H1 (cell line): ENCODE measurements around the gene PAFAH1B1. TPM values are rescaled to one million over a fixed set of nuclear protein-coding genes. Genes with fewer than 3 reads are reported as not detected.

Source experiments
- CTCF ChIA-PET: fragments of 300-600 bp; sonication (Branson Sonifier 250); formaldehyde crosslinking; loops from one replicate; lab custom pipeline; 2021; ENCODE audit not compliant: partially characterized antibody; lab: Charles Lee
- POLR2A ChIA-PET: fragments of 300-600 bp; sonication (Branson Sonifier 250); formaldehyde crosslinking; loops from one replicate; lab custom pipeline; 2021; ENCODE audit warnings: inconsistent platforms; ENCODE audit not compliant: partially characterized antibody; lab: Charles Lee
- DNase-seq, 2 experiments: peaks; one replicate each; pipeline versions ENCODE4 v3.0.0 to v3.0.0-alpha.2; 2010 to 2022; ENCODE audit warnings: low spot score in 2 of 2, low read depth in 1 of 2, mixed read lengths in 1 of 2
- FAIRE-seq: peaks from 2 replicates; lab custom pipeline; 2011; peaks lifted over from hg19 to GRCh38; lab: Jason Lieb, UNC
- H2AFZ ChIP-seq: 2 replicates; pipeline ENCODE4 v1.8.1; 2012; ENCODE audit warnings: low read length, inconsistent platforms
- H2AK5ac ChIP-seq: 2 replicates; pipeline ENCODE4 v1.6.1; 2013; ENCODE audit warnings: low read depth, low read length
- H2BK120ac ChIP-seq: replicated peaks from 2 replicates; pipeline ENCODE3; 2013; ENCODE audit warnings: low read depth, low read length, inconsistent platforms
- H2BK12ac ChIP-seq: 2 replicates; pipeline ENCODE4 v1.6.1; 2013; ENCODE audit warnings: low read depth, low read length
- H2BK15ac ChIP-seq: 2 replicates; pipeline ENCODE4 v1.6.1; 2013; ENCODE audit warnings: low read length
- H2BK20ac ChIP-seq: 2 replicates; pipeline ENCODE4 v1.6.1; 2013; ENCODE audit warnings: low read length
- H2BK5ac ChIP-seq: 2 replicates; pipeline ENCODE4 v1.6.1; 2013; ENCODE audit warnings: low read depth, low read length
- H3K14ac ChIP-seq: 2 replicates; pipeline ENCODE4 v1.6.1; 2013; ENCODE audit warnings: inconsistent platforms; ENCODE audit not compliant: insufficient read length
- H3K18ac ChIP-seq: 2 replicates; pipeline ENCODE4 v1.6.1; 2013; ENCODE audit warnings: low read length; ENCODE audit errors: extremely low read depth
- H3K23ac ChIP-seq: 2 replicates; pipeline ENCODE4 v1.6.1; 2013; ENCODE audit warnings: inconsistent platforms; ENCODE audit not compliant: insufficient read length
- H3K23me2 ChIP-seq: 2 replicates; pipeline ENCODE4 v1.6.1; 2013; ENCODE audit warnings: low read depth, low read length
- H3K27ac ChIP-seq: 2 replicates; pipeline ENCODE4 v1.6.1; 2011; ENCODE audit warnings: low read depth, low read length, inconsistent platforms
- H3K27me3 ChIP-seq, 4 experiments: replicated peaks in 1 of 4; 1 replicate in 1 of 4; 2 replicates in 3 of 4; pipeline versions ENCODE4 v1.6.1 to v1.8.1; 2011 to 2013; ENCODE audit warnings: low read length in 3 of 4, mild to moderate bottlenecking in 3 of 4, inconsistent platforms in 2 of 4, mixed read lengths in 2 of 4, moderate library complexity in 1 of 4; ENCODE audit not compliant: control insufficient read depth in 3 of 4, insufficient read depth in 3 of 4; ENCODE audit errors: extremely low read depth in 1 of 4
- H3K36me3 ChIP-seq, 4 experiments: 2 replicates each; pipeline versions ENCODE4 v1.6.1 to v1.8.1; 2011 to 2013; ENCODE audit warnings: mild to moderate bottlenecking in 4 of 4, low read length in 3 of 4, moderate library complexity in 2 of 4, control low read depth in 1 of 4, inconsistent platforms in 1 of 4; ENCODE audit not compliant: insufficient read depth in 4 of 4, control insufficient read depth in 2 of 4
- H3K4ac ChIP-seq: replicated peaks from 2 replicates; pipeline ENCODE3; 2013; ENCODE audit warnings: low read length, low read depth, mixed read lengths, inconsistent platforms; ENCODE audit not compliant: insufficient read length
- H3K4me1 ChIP-seq, 4 experiments: replicated peaks in 1 of 4; 1 replicate in 1 of 4; 2 replicates in 3 of 4; pipeline versions ENCODE4 v1.6.1 to v1.8.1; 2011 to 2013; ENCODE audit warnings: low read length in 3 of 4, inconsistent platforms in 2 of 4, mixed read lengths in 1 of 4; ENCODE audit not compliant: insufficient read depth in 4 of 4, control insufficient read depth in 3 of 4
- H3K4me2 ChIP-seq, 2 experiments: 2 replicates each; pipeline versions ENCODE4 v1.6.1 to v1.8.1; 2011 to 2013; ENCODE audit warnings: low read depth in 2 of 2, low read length in 2 of 2, control low read depth in 1 of 2, inconsistent platforms in 1 of 2, mild to moderate bottlenecking in 1 of 2; ENCODE audit not compliant: insufficient read depth in 1 of 2
- H3K4me3 ChIP-seq, 4 experiments: fragments of 200-600, 300-600 bp in 1 of 4; sonication (generic), shearing (Covaris generic), sonication (Bioruptor Twin) in 1 of 4; 2 replicates each; pipeline versions ENCODE4 v1.5.1 to v1.8.1; 2011 to 2016; ENCODE audit warnings: low read length in 4 of 4, low read depth in 3 of 4, control low read depth in 2 of 4, inconsistent platforms in 2 of 4, mild to moderate bottlenecking in 2 of 4, mixed read lengths in 1 of 4, moderate library complexity in 1 of 4; ENCODE audit not compliant: insufficient read depth in 2 of 4; ENCODE audit errors: extremely low read depth in 1 of 4
- H3K56ac ChIP-seq: replicated peaks from 2 replicates; pipeline ENCODE3; 2013; ENCODE audit warnings: low read depth, mild to moderate bottlenecking, mixed read lengths, low read length, inconsistent platforms; ENCODE audit not compliant: insufficient read length
- H3K79me1 ChIP-seq: 2 replicates; pipeline ENCODE4 v1.6.1; 2013; ENCODE audit warnings: low read depth, low read length, control low read depth
- H3K79me2 ChIP-seq, 2 experiments: 2 replicates each; pipeline versions ENCODE4 v1.6.1 to v1.8.1; 2012 to 2013; ENCODE audit warnings: low read length in 2 of 2, mild to moderate bottlenecking in 2 of 2, inconsistent platforms in 1 of 2; ENCODE audit not compliant: insufficient read depth in 2 of 2, control insufficient read depth in 1 of 2
- H3K9ac ChIP-seq, 4 experiments: replicated peaks in 1 of 4; 1 replicate in 1 of 4; 2 replicates in 3 of 4; pipeline versions ENCODE4 v1.6.1 to v1.8.1; 2011 to 2013; ENCODE audit warnings: low read depth in 3 of 4, low read length in 3 of 4, control low read depth in 2 of 4, mild to moderate bottlenecking in 2 of 4, moderate library complexity in 2 of 4, inconsistent platforms in 1 of 4; ENCODE audit errors: extremely low read depth in 1 of 4
- H3K9me3 ChIP-seq, 2 experiments: 2 replicates each; pipeline versions ENCODE4 v1.6.1 to v1.8.1; 2012 to 2013; ENCODE audit warnings: mild to moderate bottlenecking in 2 of 2, moderate library complexity in 2 of 2, control low read depth in 1 of 2, inconsistent platforms in 1 of 2, low read depth in 1 of 2, low read length in 1 of 2, mixed read lengths in 1 of 2; ENCODE audit not compliant: insufficient read depth in 2 of 2
- H4K20me1 ChIP-seq, 2 experiments: replicated peaks in 1 of 2; 2 replicates each; pipeline versions ENCODE3 to v1.8.1; 2011 to 2013; ENCODE audit warnings: inconsistent platforms in 2 of 2, low read length in 2 of 2, mild to moderate bottlenecking in 1 of 2; ENCODE audit not compliant: insufficient read depth in 2 of 2, control insufficient read depth in 1 of 2
- H4K5ac ChIP-seq: 2 replicates; pipeline ENCODE4 v1.6.1; 2013; ENCODE audit warnings: low read length, low read depth, mixed read lengths, inconsistent platforms; ENCODE audit not compliant: insufficient read length
- H4K8ac ChIP-seq: 2 replicates; pipeline ENCODE4 v1.8.0; 2013; ENCODE audit warnings: mild to moderate bottlenecking, moderate library complexity, low read length, inconsistent platforms; ENCODE audit not compliant: insufficient read depth; ENCODE audit errors: extremely low read depth
- H4K91ac ChIP-seq: replicated peaks from 2 replicates; pipeline ENCODE3; 2013; ENCODE audit warnings: low read length, mixed read lengths, inconsistent platforms; ENCODE audit not compliant: insufficient read length
- BACH1 ChIP-seq: IDR thresholded peaks from 2 replicates; pipeline ENCODE4 v1.6.1; 2012; ENCODE audit warnings: low read length, improper control_type of control experiment
- CTCF ChIP-seq, 3 experiments: IDR thresholded peaks; 1 replicate in 2 of 3; 2 replicates in 1 of 3; pipeline versions ENCODE4 v1.5.1 to v1.6.1; 2011; ENCODE audit warnings: low read length in 3 of 3, mild to moderate bottlenecking in 3 of 3, inconsistent platforms in 2 of 3, low read depth in 1 of 3, moderate library complexity in 1 of 3; ENCODE audit not compliant: insufficient read depth in 1 of 3; ENCODE audit errors: control extremely low read depth in 1 of 3
- E2F6 ChIP-seq: IDR thresholded peaks from 2 replicates; pipeline ENCODE4 v1.6.1; 2012; ENCODE audit warnings: inconsistent platforms
- EP300 ChIP-seq, 2 experiments: IDR thresholded peaks; 1 replicate in 1 of 2; 2 replicates in 1 of 2; pipeline ENCODE4 v1.6.1; 2011 to 2012; ENCODE audit warnings: low read depth in 2 of 2, low read length in 2 of 2, mild to moderate bottlenecking in 2 of 2, borderline replicate concordance in 1 of 2, inconsistent platforms in 1 of 2, moderate library complexity in 1 of 2
- WGBS, 2 experiments: shearing (Covaris generic) in 1 of 2; methylation state at CpG; one replicate each; pipeline versions ENCODE4 v1.1.6 to v1.1.7; 2013 to 2015; ENCODE audit warnings: low lambda C conversion rate in 2 of 2, mixed read lengths in 2 of 2, inconsistent platforms in 1 of 2, low coverage in 1 of 2, missing lambda C conversion rate in 1 of 2; ENCODE audit not compliant: insufficient replicate concordance in 2 of 2, insufficient coverage in 1 of 2, insufficient read length in 1 of 2; ENCODE audit errors: extremely low coverage in 1 of 2, missing lambda C conversion rate in 1 of 2; 5-methylcytosine and 5-hydroxymethylcytosine counted together
- polyA plus RNA-seq, 7 experiments: library from polyadenylated mRNA; depleted of rRNA in 3 of 7; stranded (reverse) in 5 of 7; unstranded in 2 of 7; fragments of >200 nt in 5 of 7; fragments of 200-250 nt in 2 of 7; gene quantifications; 1 replicate in 5 of 7; 2 replicates in 1 of 7; 4 replicates in 1 of 7; pipeline versions ENCODE4 v1.2.1 to v1.2.3, GENCODE V29; 2011 to 2013; ENCODE audit warnings: missing spikeins in 2 of 7, mixed read lengths in 2 of 7
- total RNA-seq: library from RNA; stranded (reverse); fragmentation: NEBNext Ultra II Directional; extraction: Animal tissue kit (Norgen Biotek cat#: 25700); gene quantifications from 2 replicates; pipeline ENCODE4 v1.2.1, GENCODE V29; 2021

Gene PAFAH1B1
- total and polyA plus RNA-seq, 2 of the 8 experiments (the other 6 are each of a cell fraction or from before 2014, with no cell fraction given) = 42.0 to 152 TPM

GRCh38 chr17:2621241-2621640 lies 27.8 kb downstream of the PAFAH1B1 start:
- Histone ChIP-seq H2AFZ (no peak overlapping the region), H3K36me3 (peaks cover 0 to 17% (median 5%) of the 10 kb centered on the region in 4 experiments; a peak in 3 of 8 replicates), H3K79me1 (peaks cover 6% of the 10 kb centered on the region; the same call in 1 of the 2 replicates), H4K5ac (no peak overlapping the region), H3K23ac (no peak overlapping the region), H2BK15ac (no peak overlapping the region), H2AK5ac (no peak overlapping the region), H4K20me1 (peaks cover 5 to 8% of the 10 kb centered on the region in 2 experiments), H3K27me3 (no peaks in the 10 kb centered on the region), H4K91ac (no peak overlapping the region), H2BK120ac (no peak overlapping the region), H3K4ac (no peak overlapping the region), H3K18ac (no peak overlapping the region), H2BK12ac (no peak overlapping the region), H2BK20ac (no peak overlapping the region), H3K4me2 (no peak overlapping the region), H3K23me2 (no peaks in the 10 kb centered on the region), H2BK5ac (no peak overlapping the region), H3K27ac (no peak overlapping the region), H4K8ac (no peak overlapping the region), H3K9me3 (peaks cover 13 to 16% of the 10 kb centered on the region in 2 experiments), H3K79me2 (peaks cover 8 to 97% of the 10 kb centered on the region in 2 experiments), H3K9ac (no peak overlapping the region), H3K4me3 (no peak overlapping the region), H3K56ac (no peak overlapping the region), H3K14ac (no peak overlapping the region), H3K4me1 (peaks cover 0 to 5% (median 3%) of the 10 kb centered on the region in 4 experiments; a peak in 2 of 7 replicates)
- FAIRE-seq = no peak
- DNase-seq = no peak
- ChIA-PET CTCF (interaction anchor here (0.6 to 1.7 kb wide), 4 partner anchors 9 to 126 kb away, joined by 3 to 4 read pairs (median 3); no protein-coding TSS in a partner anchor), POLR2A (interaction anchor here (0.5 to 1.5 kb wide), 2 partner anchors 8 to 15 kb away, joined by 3 to 4 read pairs; no protein-coding TSS in a partner anchor)
- WGBS, 2 experiments = 92% methylated on average over 3 of the region's 3 CpGs; no CpG with 5 or more reads in 1 of the 2 experiments
- TF ChIP-seq E2F6 (no peak), BACH1 (no peak), CTCF (IDR thresholded peaks at IDR 0.05; ENCODE audit: control extremely low read depth in 1 of 3, insufficient read depth in 1 of 3, low read depth in 1 of 3, low read length in 3 of 3) (no peak), EP300 (IDR thresholded peaks at IDR 0.05; ENCODE audit: borderline replicate concordance in 1 of 2, low read depth in 2 of 2, low read length in 2 of 2) (no peak)
